ENCODE measurements around the gene CASKIN2.

CASKIN2 gene

DNA sequence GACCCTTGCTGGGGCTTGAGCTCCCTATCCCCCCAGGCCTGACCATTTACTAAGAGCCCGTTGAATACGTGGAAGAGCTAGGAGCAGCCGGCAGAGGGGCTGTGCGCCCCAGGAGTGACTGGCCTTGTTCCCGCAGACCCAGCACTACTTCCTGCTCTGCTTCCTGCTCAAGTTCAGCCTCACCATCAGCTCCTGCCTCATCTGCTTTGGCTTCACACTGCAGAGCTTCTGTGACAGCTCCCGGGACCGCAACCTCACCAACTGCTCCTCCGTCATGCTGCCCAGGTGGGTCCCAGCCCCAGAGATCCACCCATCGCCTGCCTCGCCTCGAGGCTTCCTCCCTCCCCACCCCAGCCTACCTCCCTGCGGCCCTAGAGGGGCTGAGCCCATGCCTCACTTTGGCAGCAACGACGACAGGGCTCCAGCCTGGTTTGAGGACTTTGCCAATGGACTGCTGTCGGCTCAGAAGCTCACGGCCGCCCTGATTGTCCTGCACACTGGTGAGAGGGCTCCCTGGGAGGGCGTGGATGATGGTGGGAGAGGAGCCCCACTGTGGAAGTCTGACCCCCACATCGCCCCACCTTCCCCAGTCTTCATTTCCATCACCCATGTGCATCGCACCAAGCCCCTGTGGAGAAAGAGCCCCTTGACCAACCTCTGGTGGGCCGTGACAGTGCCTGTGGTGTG lies 17.2 kb downstream of the CASKIN2 start:
- H3K4me3 ChIP-seq (ENCODE audit: low read depth, low read length): no peak overlapping the region
- TF ChIP-seq, protein P1, sequence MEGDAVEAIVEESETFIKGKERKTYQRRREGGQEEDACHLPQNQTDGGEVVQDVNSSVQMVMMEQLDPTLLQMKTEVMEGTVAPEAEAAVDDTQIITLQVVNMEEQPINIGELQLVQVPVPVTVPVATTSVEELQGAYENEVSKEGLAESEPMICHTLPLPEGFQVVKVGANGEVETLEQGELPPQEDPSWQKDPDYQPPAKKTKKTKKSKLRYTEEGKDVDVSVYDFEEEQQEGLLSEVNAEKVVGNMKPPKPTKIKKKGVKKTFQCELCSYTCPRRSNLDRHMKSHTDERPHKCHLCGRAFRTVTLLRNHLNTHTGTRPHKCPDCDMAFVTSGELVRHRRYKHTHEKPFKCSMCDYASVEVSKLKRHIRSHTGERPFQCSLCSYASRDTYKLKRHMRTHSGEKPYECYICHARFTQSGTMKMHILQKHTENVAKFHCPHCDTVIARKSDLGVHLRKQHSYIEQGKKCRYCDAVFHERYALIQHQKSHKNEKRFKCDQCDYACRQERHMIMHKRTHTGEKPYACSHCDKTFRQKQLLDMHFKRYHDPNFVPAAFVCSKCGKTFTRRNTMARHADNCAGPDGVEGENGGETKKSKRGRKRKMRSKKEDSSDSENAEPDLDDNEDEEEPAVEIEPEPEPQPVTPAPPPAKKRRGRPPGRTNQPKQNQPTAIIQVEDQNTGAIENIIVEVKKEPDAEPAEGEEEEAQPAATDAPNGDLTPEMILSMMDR (IDR thresholded peaks at IDR 0.05; ENCODE audit: insufficient read depth, low read length, missing control alignments): no peak
- POLR2A ChIA-PET: interaction anchor here (0.5 to 1.4 kb wide), 3 partner anchors 23 to 84 kb away, joined by 3 to 4 read pairs (median 3); no protein-coding TSS in a partner anchor
- CTCF ChIA-PET: interaction anchor here (0.8 to 2.8 kb wide), 5 partner anchors 12 to 135 kb away, joined by 3 to 10 read pairs (median 4); partner anchors contain the start of genes SMIM5 and TSEN54
- DNase-seq (ENCODE audit: low read depth, low spot score): no peak

DNA sequence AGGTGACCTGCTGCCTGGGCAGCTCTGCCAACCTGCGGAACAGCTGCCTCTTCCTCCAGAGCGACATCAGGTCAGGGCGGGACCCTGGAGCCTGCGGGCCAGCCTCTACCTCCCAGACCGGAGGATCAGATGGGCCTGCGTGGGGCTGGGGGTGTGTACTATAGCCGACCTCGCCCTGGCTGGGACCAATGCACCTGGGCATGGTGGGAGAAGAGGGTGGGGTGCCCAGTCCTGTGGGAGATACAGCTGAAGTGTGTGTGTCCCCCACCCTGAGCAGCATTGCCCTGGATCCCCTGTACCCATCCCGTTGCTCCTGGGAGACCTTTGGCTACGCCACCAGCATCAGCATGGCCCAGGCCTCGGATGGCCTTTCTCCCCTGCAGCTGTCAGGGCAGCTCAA lies 19.3 kb downstream of the CASKIN2 start:
- DNase-seq (ENCODE audit: low read depth, low spot score): no peak
- ChIA-PET POLR2A (no interaction called here), CTCF (interaction anchor here (1.0 to 3.3 kb wide), 4 partner anchors 8 to 137 kb away, joined by 3 to 15 read pairs (median 3); partner anchors contain the start of gene SMIM5)
- no peak overlapping the region for H3K4me3 ChIP-seq (ENCODE audit: low read depth, low read length)
- TF ChIP-seq, protein P1 (IDR thresholded peaks at IDR 0.05; ENCODE audit: insufficient read depth, low read length, missing control alignments): no peak

DNA sequence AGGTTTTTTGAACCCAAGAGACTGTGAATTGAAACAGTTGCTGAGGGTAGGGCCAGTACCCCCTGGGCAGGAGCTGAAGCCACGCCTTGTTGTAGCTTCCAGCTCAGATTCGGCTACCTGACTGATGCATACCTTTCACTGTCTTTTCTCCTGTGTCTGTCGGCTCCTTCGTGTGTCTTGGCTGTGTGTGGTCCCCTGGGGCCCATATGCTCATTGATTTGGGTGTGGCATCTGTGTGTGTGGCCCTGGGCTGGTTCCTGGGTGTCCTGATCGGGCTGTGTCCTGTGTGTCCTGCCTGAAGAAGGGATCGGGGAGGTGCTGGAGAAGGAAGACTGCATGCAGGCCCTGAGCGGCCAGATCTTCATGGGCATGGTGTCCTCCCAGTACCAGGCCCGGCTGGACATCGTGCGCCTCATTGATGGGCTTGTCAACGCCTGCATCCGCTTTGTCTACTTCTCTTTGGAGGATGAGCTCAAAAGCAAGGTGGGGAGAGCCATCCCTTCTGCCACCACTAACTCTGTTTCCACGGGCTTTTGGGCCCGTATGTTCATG lies 20.9 kb downstream of the CASKIN2 start:
- TF ChIP-seq, protein P1 (IDR thresholded peaks at IDR 0.05; ENCODE audit: insufficient read depth, low read length, missing control alignments): no peak
- ChIA-PET POLR2A (no interaction called here), CTCF (interaction anchor here (1.4 to 3.3 kb wide), 3 partner anchors 10 to 125 kb away, joined by 3 to 15 read pairs (median 3); no protein-coding TSS in a partner anchor)
- DNase-seq (ENCODE audit: low read depth, low spot score): no peak
- H3K4me3 ChIP-seq (ENCODE audit: low read depth, low read length): no peak overlapping the region

DNA sequence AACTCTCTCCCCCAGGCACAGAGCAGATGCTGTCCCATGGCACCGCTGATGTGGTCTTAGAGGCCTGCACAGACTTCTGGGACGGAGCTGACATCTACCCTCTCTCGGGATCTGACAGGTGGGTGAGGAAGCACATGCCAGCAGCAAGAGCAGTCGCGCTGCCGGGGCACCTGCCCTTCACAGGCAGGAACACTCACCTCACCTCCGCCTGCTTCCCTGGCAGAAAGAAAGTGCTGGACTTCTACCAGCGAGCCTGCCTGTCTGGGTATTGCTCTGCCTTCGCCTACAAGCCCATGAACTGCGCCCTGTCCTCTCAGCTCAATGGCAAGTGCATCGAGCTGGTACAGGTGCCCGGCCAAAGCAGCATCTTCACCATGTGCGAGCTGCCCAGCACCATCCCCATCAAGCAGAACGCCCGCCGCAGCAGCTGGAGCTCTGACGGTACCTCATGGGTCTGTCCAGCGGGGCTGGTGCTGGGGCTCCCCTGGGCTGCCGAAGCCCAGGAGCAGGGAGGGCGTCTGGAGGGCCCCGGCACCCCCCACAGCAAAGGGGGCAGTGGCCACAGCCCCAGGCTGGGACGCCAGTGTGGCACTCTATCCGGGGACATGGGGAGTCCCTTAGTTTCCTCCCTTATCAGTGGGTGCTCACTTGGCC lies 21.7 kb downstream of the CASKIN2 start:
- POLR2A ChIA-PET: no interaction called here
- CTCF ChIA-PET: interaction anchor here (1.4 to 3.3 kb wide), 2 partner anchors 11 to 126 kb away, joined by 3 to 15 read pairs; no protein-coding TSS in a partner anchor
- no peak overlapping the region for H3K4me3 ChIP-seq (ENCODE audit: low read depth, low read length)
- DNase-seq (ENCODE audit: low read depth, low spot score): no peak
- TF ChIP-seq, protein P1 (IDR thresholded peaks at IDR 0.05; ENCODE audit: insufficient read depth, low read length, missing control alignments): no peak

DNA sequence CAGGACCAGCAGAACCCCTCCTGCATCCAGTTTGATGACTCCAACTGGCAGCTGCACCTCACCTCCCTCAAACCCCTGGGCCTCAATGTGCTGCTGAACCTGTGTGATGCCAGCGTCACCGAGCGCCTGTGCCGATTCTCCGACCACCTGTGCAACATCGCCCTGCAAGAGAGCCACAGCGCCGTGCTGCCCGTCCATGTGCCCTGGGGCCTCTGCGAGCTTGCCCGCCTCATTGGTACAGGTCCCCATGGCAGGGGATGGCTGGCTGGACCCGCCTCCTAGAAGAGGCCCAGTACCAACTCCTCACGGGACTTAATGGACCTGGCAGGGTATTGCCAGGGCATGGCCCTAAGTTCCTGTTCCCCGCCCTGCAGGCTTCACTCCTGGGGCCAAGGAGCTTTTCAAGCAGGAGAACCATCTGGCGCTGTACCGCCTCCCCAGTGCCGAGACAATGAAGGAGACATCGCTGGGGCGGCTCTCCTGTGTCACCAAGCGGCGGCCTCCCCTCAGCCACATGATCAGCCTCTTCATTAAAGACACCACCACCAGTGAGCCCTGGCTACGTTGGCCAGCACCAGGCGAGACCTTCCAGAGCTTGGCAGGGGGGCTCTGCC lies 22.7 kb downstream of the CASKIN2 start:
- POLR2A ChIA-PET: no interaction called here
- CTCF ChIA-PET: interaction anchor here (3.3 kb wide), 1 partner anchor 12 kb away, joined by 15 read pairs; no protein-coding TSS in a partner anchor
- TF ChIP-seq, protein P1 (IDR thresholded peaks at IDR 0.05; ENCODE audit: insufficient read depth, low read length, missing control alignments): no peak
- no peak for DNase-seq (ENCODE audit: low read depth, low spot score)
- no peak overlapping the region for H3K4me3 ChIP-seq (ENCODE audit: low read depth, low read length)
